Measurements from ENCODE around the gene HSPA12A. TPM values are rescaled to one million over a fixed set of nuclear protein-coding genes. Genes with fewer than 3 reads are reported as not detected.

The HSPA12A gene
- total RNA-seq, 1 donor from 2014 or later, result 0.46 TPM

GRCh38 chr10:116766837-116767634, 24.7 kb upstream of the HSPA12A start:
- H3K9me3 Mint-ChIP-seq, result no peaks in the 10 kb centered on the region
- no peak for DNase-seq (ENCODE audit: low spot score)
- no peaks in the 10 kb centered on the region for H3K4me1 Mint-ChIP-seq (ENCODE audit: low read depth)
- intact Hi-C loops (cut with micrococcal nuclease), result no loop called here
- no peaks in the 10 kb centered on the region for H3K36me3 Mint-ChIP-seq (ENCODE audit: low read depth)
- H3K4me3 Mint-ChIP-seq (ENCODE audit: low read depth), result no peak overlapping the region
- H3K27ac Mint-ChIP-seq, result no peak overlapping the region
- peaks cover 11% of the 10 kb centered on the region for H3K27me3 Mint-ChIP-seq (ENCODE audit: low read depth)

DNA sequence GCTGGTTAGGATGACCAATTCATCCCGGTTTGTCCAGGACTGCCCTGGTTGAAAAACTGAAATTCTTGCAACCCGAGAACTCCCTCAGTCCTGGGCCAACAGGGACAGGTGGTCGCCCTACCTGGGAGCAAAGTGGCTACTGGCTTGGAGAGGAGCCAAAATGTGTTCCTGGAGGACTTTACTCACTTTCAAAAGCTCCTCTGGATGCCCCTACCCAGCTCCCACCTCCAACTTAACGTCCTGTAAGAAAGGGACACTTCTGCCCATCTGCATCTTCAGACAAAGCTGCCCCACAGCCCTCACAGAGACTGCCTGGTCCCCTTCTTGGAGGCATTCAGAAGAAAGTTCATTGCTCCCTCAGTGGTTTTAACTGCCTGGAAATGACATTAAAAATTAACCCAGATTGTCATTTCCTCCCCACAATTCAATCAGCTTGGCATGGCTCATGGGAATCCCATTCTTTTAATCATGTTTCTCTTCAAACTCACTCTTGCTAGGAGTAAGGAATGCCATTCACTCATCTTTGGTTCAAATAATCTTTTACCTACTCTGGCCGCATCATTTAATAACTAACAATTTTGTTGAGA, 24.0 kb upstream of the HSPA12A start:
- DNase-seq (ENCODE audit: low spot score), result no peak
- H3K27ac Mint-ChIP-seq, result no peak overlapping the region
- no peaks in the 10 kb centered on the region for H3K4me1 Mint-ChIP-seq (ENCODE audit: low read depth)
- H3K9me3 Mint-ChIP-seq, result no peaks in the 10 kb centered on the region
- intact Hi-C loops (cut with micrococcal nuclease), result no loop called here
- no peaks in the 10 kb centered on the region for H3K36me3 Mint-ChIP-seq (ENCODE audit: low read depth)
- no peak overlapping the region for H3K4me3 Mint-ChIP-seq (ENCODE audit: low read depth)
- peaks cover 11% of the 10 kb centered on the region for H3K27me3 Mint-ChIP-seq (ENCODE audit: low read depth)

DNA sequence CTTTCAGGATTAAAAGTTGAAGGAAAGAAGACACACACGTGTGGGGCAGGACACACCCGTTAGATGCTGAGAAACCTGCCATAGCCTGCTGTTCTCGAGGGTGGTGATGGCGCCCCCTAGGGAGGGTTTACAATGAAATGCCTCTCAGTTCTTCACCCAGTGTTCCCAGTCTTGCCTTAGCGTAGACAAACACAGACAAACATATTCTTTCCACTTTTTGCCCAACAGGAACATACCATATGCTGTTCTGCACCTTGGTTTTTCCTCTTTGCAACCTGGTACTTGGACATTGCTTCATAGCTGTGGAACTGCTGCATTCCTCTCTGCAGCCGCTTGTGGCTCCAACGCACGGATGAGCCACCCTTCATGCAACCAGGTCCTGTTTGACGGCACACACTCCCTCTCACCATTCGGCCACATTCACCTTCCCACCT, 23.3 kb upstream of the HSPA12A start:
- peaks cover 11% of the 10 kb centered on the region for H3K27me3 Mint-ChIP-seq (ENCODE audit: low read depth)
- no peak overlapping the region for H3K4me3 Mint-ChIP-seq (ENCODE audit: low read depth)
- no peak overlapping the region for H3K27ac Mint-ChIP-seq

DNA sequence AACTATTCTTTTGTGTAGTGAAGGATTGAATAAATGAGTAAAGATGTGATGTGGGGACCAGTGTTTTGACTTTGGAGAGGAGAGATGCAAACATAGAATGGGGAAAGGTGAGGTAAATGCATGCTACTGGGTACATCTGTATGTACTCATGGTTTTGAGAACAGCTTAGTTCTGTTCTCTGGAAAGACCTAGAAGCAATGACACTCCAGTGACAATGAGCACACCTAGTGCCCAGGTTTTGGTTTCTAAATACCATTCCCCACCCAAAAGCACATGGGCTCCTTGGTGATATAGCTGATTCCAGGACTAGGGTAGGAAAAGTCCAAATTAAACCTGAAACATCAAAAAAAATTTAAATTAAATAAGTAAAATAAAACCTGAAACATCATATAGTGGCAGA, 22.6 kb upstream of the HSPA12A start:
- no peaks in the 10 kb centered on the region for H3K9me3 Mint-ChIP-seq
- no peak for DNase-seq (ENCODE audit: low spot score)
- H3K4me3 Mint-ChIP-seq (ENCODE audit: low read depth), result no peak overlapping the region
- H3K27ac Mint-ChIP-seq, result no peak overlapping the region
- no peaks in the 10 kb centered on the region for H3K4me1 Mint-ChIP-seq (ENCODE audit: low read depth)
- intact Hi-C loops (cut with micrococcal nuclease), result loop anchor here (1.0 kb wide), 1 partner anchor 83 kb away; no protein-coding TSS in a partner anchor
- peaks cover 11% of the 10 kb centered on the region for H3K27me3 Mint-ChIP-seq (ENCODE audit: low read depth)
- H3K36me3 Mint-ChIP-seq (ENCODE audit: low read depth), result no peaks in the 10 kb centered on the region

More for the DNA sequence above, 23.3 kb upstream of the HSPA12A start:
- Mint-ChIP-seq H3K36me3 (ENCODE audit: low read depth) (no peaks in the 10 kb centered on the region), H3K9me3 (no peaks in the 10 kb centered on the region), H3K4me1 (ENCODE audit: low read depth) (no peaks in the 10 kb centered on the region)
- intact Hi-C loops (cut with micrococcal nuclease), result loop anchor here (1.0 kb wide), 1 partner anchor 83 kb away; no protein-coding TSS in a partner anchor
- no peak for DNase-seq (ENCODE audit: low spot score)

DNA sequence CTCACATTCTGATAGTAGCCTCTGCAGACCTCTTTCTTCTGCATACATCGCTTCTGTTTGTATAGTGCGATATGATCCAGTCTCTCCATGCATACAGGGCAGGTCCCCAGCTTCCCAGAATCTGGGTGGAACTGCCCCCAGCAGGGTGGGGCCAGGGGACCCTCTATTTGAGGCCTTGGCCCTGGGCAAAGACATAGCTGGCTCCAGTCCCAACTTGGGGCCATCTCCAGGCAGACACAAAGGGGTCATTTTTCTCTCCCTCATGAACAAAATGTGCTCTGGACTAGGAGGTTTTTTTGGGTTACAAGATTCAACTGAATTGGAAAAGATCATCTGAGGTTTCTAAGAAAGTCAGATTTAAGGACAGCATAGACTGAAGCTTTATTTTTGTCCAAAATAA, 21.1 kb upstream of the HSPA12A start:
- Mint-ChIP-seq H3K4me3 (ENCODE audit: low read depth) (no peak overlapping the region), H3K4me1 (ENCODE audit: low read depth) (no peaks in the 10 kb centered on the region), H3K9me3 (no peaks in the 10 kb centered on the region), H3K27ac (no peak overlapping the region), H3K36me3 (ENCODE audit: low read depth) (no peaks in the 10 kb centered on the region), H3K27me3 (ENCODE audit: low read depth) (peaks cover 11% of the 10 kb centered on the region)
- intact Hi-C loops (cut with micrococcal nuclease), result no loop called here
- no peak for DNase-seq (ENCODE audit: low spot score)

- no peak for DNase-seq (ENCODE audit: low spot score)
- intact Hi-C loops (cut with micrococcal nuclease), result no loop called here
- no peak overlapping the region for H3K4me3 Mint-ChIP-seq (ENCODE audit: low read depth)
- peaks cover 8% of the 10 kb centered on the region for H3K27me3 Mint-ChIP-seq (ENCODE audit: low read depth)
- no peaks in the 10 kb centered on the region for H3K4me1 Mint-ChIP-seq (ENCODE audit: low read depth)
- H3K9me3 Mint-ChIP-seq, result no peaks in the 10 kb centered on the region
- no peak overlapping the region for H3K27ac Mint-ChIP-seq
- no peaks in the 10 kb centered on the region for H3K36me3 Mint-ChIP-seq (ENCODE audit: low read depth)
Observed at GRCh38 chr10:116761883-116762282, 19.5 kb upstream of the HSPA12A start.

- no peak for DNase-seq (ENCODE audit: low spot score)
Observed at GRCh38 chr10:116760919-116761318, 18.6 kb upstream of the HSPA12A start.

GRCh38 chr10:116757246-116757645, 14.9 kb upstream of the HSPA12A start:
- Mint-ChIP-seq H3K27ac (no peak overlapping the region), H3K4me1 (ENCODE audit: low read depth) (no peaks in the 10 kb centered on the region), H3K36me3 (ENCODE audit: low read depth) (no peaks in the 10 kb centered on the region), H3K4me3 (ENCODE audit: low read depth) (no peak overlapping the region), H3K27me3 (ENCODE audit: low read depth) (no peaks in the 10 kb centered on the region), H3K9me3 (no peaks in the 10 kb centered on the region)
- intact Hi-C loops (cut with micrococcal nuclease), result no loop called here
- DNase-seq (ENCODE audit: low spot score), result no peak

More at GRCh38 chr10:116760919-116761318, 18.6 kb upstream of the HSPA12A start:
- Mint-ChIP-seq H3K4me3 (ENCODE audit: low read depth) (no peak overlapping the region), H3K4me1 (ENCODE audit: low read depth) (no peaks in the 10 kb centered on the region), H3K27me3 (ENCODE audit: low read depth) (peaks cover 8% of the 10 kb centered on the region), H3K36me3 (ENCODE audit: low read depth) (no peaks in the 10 kb centered on the region), H3K27ac (no peak overlapping the region), H3K9me3 (no peaks in the 10 kb centered on the region)
- intact Hi-C loops (cut with micrococcal nuclease), result no loop called here

GRCh38 chr10:116756277-116756676, 13.9 kb upstream of the HSPA12A start:
- Mint-ChIP-seq H3K27ac (no peak overlapping the region), H3K27me3 (ENCODE audit: low read depth) (no peaks in the 10 kb centered on the region), H3K36me3 (ENCODE audit: low read depth) (no peaks in the 10 kb centered on the region), H3K4me3 (ENCODE audit: low read depth) (no peak overlapping the region), H3K9me3 (no peaks in the 10 kb centered on the region), H3K4me1 (ENCODE audit: low read depth) (no peaks in the 10 kb centered on the region)
- intact Hi-C loops (cut with micrococcal nuclease), result no loop called here
- no peak for DNase-seq (ENCODE audit: low spot score)

DNA sequence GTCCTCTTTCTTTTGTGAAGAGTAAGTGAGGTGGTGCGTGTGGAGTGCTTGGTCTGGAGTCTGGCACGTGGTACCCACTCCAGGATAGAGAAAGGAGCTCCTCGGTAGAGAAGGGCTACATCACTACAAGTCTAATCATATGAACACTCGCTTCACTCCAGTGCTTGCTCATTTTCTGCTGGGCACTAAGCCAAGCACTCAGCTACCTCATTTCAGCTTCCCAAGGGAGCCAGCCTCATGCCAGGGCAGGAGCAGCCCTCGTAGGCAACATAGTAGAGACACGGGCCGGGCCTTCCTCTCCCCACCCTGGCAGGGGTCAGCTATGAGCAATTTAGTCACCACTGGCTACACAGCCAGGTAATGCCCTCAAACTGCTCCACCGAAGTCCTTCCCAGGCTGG, 11.4 kb upstream of the HSPA12A start:
- Mint-ChIP-seq H3K27me3 (ENCODE audit: low read depth) (no peaks in the 10 kb centered on the region), H3K4me3 (ENCODE audit: low read depth) (no peak overlapping the region), H3K4me1 (ENCODE audit: low read depth) (no peaks in the 10 kb centered on the region), H3K9me3 (no peaks in the 10 kb centered on the region), H3K36me3 (ENCODE audit: low read depth) (no peaks in the 10 kb centered on the region), H3K27ac (no peak overlapping the region)
- DNase-seq (ENCODE audit: low spot score), result no peak
- intact Hi-C loops (cut with micrococcal nuclease), result no loop called here

DNA sequence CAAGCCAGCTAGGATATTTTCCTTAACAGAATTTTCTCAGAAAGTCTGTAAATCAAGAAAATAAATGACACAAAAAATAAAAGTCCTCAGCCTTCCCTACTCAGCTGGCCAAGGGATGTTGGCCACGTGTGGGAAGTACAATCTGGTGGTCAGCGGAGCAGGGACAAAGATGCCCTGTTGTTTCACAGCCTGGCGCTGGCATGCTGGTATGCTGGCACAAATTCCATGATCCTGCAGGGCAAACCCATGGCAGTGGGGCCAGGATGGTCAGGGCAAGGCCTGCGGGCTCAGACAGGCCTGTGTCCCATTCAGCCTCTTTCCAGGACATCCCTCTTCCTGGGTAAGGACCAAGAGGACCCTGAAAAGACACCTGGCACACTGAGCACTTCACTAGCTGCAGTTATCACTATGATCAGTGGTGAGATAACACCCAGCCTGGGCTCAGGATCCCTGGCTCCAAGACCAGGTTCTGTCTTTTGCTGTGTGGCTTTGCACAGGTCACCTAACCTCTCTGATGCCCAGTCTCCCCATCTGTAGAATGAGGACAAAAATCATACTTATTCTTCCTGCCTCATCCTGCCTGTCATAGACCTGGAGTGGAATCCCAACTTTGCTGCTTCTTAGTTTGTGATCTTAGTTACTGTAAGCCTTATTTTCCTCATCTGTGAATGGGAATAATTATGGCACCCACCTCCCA, 10.8 kb upstream of the HSPA12A start:
- DNase-seq (ENCODE audit: low spot score), result no peak
- Mint-ChIP-seq H3K4me1 (ENCODE audit: low read depth) (no peaks in the 10 kb centered on the region), H3K9me3 (no peaks in the 10 kb centered on the region), H3K4me3 (ENCODE audit: low read depth) (no peak overlapping the region), H3K36me3 (ENCODE audit: low read depth) (no peaks in the 10 kb centered on the region), H3K27me3 (ENCODE audit: low read depth) (no peaks in the 10 kb centered on the region), H3K27ac (no peak overlapping the region)
- intact Hi-C loops (cut with micrococcal nuclease), result no loop called here

- DNase-seq (ENCODE audit: low spot score), result no peak
- Mint-ChIP-seq H3K27ac (no peak overlapping the region), H3K27me3 (ENCODE audit: low read depth) (no peaks in the 10 kb centered on the region), H3K9me3 (no peaks in the 10 kb centered on the region), H3K4me1 (ENCODE audit: low read depth) (no peaks in the 10 kb centered on the region), H3K36me3 (ENCODE audit: low read depth) (no peaks in the 10 kb centered on the region), H3K4me3 (ENCODE audit: low read depth) (no peak overlapping the region)
- intact Hi-C loops (cut with micrococcal nuclease), result no loop called here
Observed at GRCh38 chr10:116752563-116752962, 10.2 kb upstream of the HSPA12A start.

GRCh38 chr10:116748471-116748870, 6.1 kb upstream of the HSPA12A start:
- no peak overlapping the region for H3K4me3 Mint-ChIP-seq (ENCODE audit: low read depth)
- no peaks in the 10 kb centered on the region for H3K9me3 Mint-ChIP-seq
- H3K4me1 Mint-ChIP-seq (ENCODE audit: low read depth), result peaks cover under 1% of the 10 kb centered on the region
- no peak overlapping the region for H3K27ac Mint-ChIP-seq
- no peak for DNase-seq (ENCODE audit: low spot score)
- no peaks in the 10 kb centered on the region for H3K36me3 Mint-ChIP-seq (ENCODE audit: low read depth)
- intact Hi-C loops (cut with micrococcal nuclease), result no loop called here
- H3K27me3 Mint-ChIP-seq (ENCODE audit: low read depth), result peaks cover 27% of the 10 kb centered on the region
